ENCODE measurements around the gene HSD17B2. TPM values are rescaled to one million over a fixed set of nuclear protein-coding genes. Genes with fewer than 3 reads are reported as not detected.

HSD17B2 gene
- total and polyA plus RNA-seq, 7 experiments from 2014 or later = not detected

DNA sequence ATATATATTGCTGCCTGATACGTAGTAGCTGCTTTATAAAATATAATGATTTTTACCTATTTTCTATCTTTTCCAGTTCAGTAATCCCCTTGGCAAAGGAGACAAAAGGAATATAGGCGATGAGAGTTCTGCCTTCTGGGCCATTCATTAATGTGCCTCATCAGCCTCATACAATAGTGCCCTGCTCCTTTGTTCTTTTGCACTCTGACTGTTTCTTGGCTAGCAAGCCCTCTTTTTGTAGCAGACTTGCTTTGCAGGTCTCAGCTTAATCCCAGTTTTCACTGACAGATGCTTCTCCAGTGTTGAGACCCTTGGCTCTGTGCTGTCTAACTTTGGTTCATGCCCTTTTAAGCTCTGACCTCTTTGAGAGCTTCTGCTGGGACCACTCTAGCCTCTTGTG, 10.4 kb downstream of the HSD17B2 start:
- no peaks in the 10 kb centered on the region for H3K9me3 ChIP-seq (ENCODE audit: control insufficient read depth in 2 of 3, low read length in 3 of 3)
- no peaks in the 10 kb centered on the region for H3K36me3 ChIP-seq (ENCODE audit: control insufficient read depth in 2 of 3, insufficient read depth in 3 of 3, low read length in 3 of 3)
- no peak overlapping the region for H3K4me3 ChIP-seq (ENCODE audit: low read length)
- no peak overlapping the region for H3K27ac ChIP-seq (ENCODE audit: low read depth, low read length)
- peaks cover 13 to 27% (median 22%) of the 10 kb centered on the region in 5 donors for H3K27me3 Mint-ChIP-seq
- POLR2A ChIA-PET = no interaction called here
- H3K4me1 ChIP-seq (ENCODE audit: control insufficient read depth in 2 of 2, insufficient read depth in 2 of 2, low read length in 2 of 2) = no peaks in the 10 kb centered on the region
- CTCF ChIA-PET = no interaction called here
- no peak overlapping the region for H3K27ac Mint-ChIP-seq
- DNase-seq = no peak
- no peak overlapping the region for H3K4me3 Mint-ChIP-seq
- peaks cover 0 to 3% (median 0%) of the 10 kb centered on the region in 7 donors for H3K4me1 Mint-ChIP-seq
- no peaks in the 10 kb centered on the region for H3K9me3 Mint-ChIP-seq
- ATAC-seq = no peak
- no peaks in the 10 kb centered on the region for H3K27me3 ChIP-seq (ENCODE audit: control insufficient read depth in 2 of 2, insufficient read depth in 2 of 2, low read length in 2 of 2)
- intact Hi-C loops (cut with micrococcal nuclease) = no loop called here
- H3K36me3 Mint-ChIP-seq = no peaks in the 10 kb centered on the region

DNA sequence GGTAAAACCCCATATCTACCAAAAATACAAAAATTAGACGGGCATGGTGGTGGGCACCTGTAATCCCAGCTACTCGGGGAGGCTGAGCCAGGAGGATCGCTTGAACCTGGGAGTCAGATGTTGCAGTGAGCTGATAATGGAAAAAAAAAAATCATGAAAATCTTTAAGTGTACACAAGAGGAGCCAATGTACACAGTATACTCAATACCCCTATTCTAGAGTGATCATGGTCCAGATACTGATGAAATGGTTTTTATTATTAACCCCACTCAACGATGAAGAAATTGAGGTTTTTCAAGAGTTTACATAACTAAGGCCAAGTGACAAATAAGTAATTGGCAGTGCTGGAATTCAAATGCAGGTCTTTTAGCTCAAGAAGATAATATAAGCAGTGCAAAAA, 11.5 kb downstream of the HSD17B2 start:
- no peaks in the 10 kb centered on the region for H3K36me3 Mint-ChIP-seq
- ATAC-seq (no peak), DNase-seq (no peak)
- no peak overlapping the region for H3K27ac Mint-ChIP-seq
- no peaks in the 10 kb centered on the region for H3K4me1 ChIP-seq (ENCODE audit: control insufficient read depth in 2 of 2, insufficient read depth in 2 of 2, low read length in 2 of 2)
- intact Hi-C loops (cut with micrococcal nuclease) = no loop called here
- ChIA-PET CTCF (no interaction called here), POLR2A (no interaction called here)
- H3K27me3 Mint-ChIP-seq = peaks cover 18 to 31% (median 22%) of the 10 kb centered on the region in 5 donors
- no peaks in the 10 kb centered on the region for H3K9me3 ChIP-seq (ENCODE audit: control insufficient read depth in 2 of 3, low read length in 3 of 3)
- no peaks in the 10 kb centered on the region for H3K27me3 ChIP-seq (ENCODE audit: control insufficient read depth in 2 of 2, insufficient read depth in 2 of 2, low read length in 2 of 2)
- no peak overlapping the region for H3K4me3 ChIP-seq (ENCODE audit: low read length)
- H3K36me3 ChIP-seq (ENCODE audit: control insufficient read depth in 2 of 3, insufficient read depth in 3 of 3, low read length in 3 of 3) = no peaks in the 10 kb centered on the region
- H3K9me3 Mint-ChIP-seq = no peaks in the 10 kb centered on the region
- H3K4me3 Mint-ChIP-seq = no peak overlapping the region
- no peak overlapping the region for H3K27ac ChIP-seq (ENCODE audit: low read depth, low read length)
- peaks cover 0 to 2% (median 0%) of the 10 kb centered on the region in 7 donors for H3K4me1 Mint-ChIP-seq

- Mint-ChIP-seq H3K27me3 (peaks cover 18 to 31% (median 22%) of the 10 kb centered on the region in 5 donors), H3K4me1 (no peaks in the 10 kb centered on the region), H3K4me3 (no peak overlapping the region), H3K9me3 (no peaks in the 10 kb centered on the region), H3K36me3 (no peaks in the 10 kb centered on the region), H3K27ac (no peak overlapping the region)
- intact Hi-C loops (cut with micrococcal nuclease) = no loop called here
- H3K9me3 ChIP-seq (ENCODE audit: control insufficient read depth in 2 of 3, low read length in 3 of 3) = no peaks in the 10 kb centered on the region
- no peak overlapping the region for H3K4me3 ChIP-seq (ENCODE audit: low read length)
- H3K27ac ChIP-seq (ENCODE audit: low read depth, low read length) = no peak overlapping the region
- H3K27me3 ChIP-seq (ENCODE audit: control insufficient read depth in 2 of 2, insufficient read depth in 2 of 2, low read length in 2 of 2) = no peaks in the 10 kb centered on the region
- ATAC-seq = no peak
- H3K36me3 ChIP-seq (ENCODE audit: control insufficient read depth in 2 of 3, insufficient read depth in 3 of 3, low read length in 3 of 3) = no peaks in the 10 kb centered on the region
- H3K4me1 ChIP-seq (ENCODE audit: control insufficient read depth in 2 of 2, insufficient read depth in 2 of 2, low read length in 2 of 2) = no peaks in the 10 kb centered on the region
- POLR2A ChIA-PET = no interaction called here
- no peak for DNase-seq
- CTCF ChIA-PET = no interaction called here
Measured at GRCh38 chr16:82046941-82047340, 11.9 kb downstream of the HSD17B2 start.

GRCh38 chr16:82047374-82047773, 12.3 kb downstream of the HSD17B2 start:
- Histone ChIP-seq H3K4me1 (ENCODE audit: control insufficient read depth in 2 of 2, insufficient read depth in 2 of 2, low read length in 2 of 2) (no peaks in the 10 kb centered on the region), H3K36me3 (ENCODE audit: control insufficient read depth in 2 of 3, insufficient read depth in 3 of 3, low read length in 3 of 3) (no peaks in the 10 kb centered on the region), H3K4me3 (ENCODE audit: low read length) (no peak overlapping the region), H3K27me3 (ENCODE audit: control insufficient read depth in 2 of 2, insufficient read depth in 2 of 2, low read length in 2 of 2) (no peaks in the 10 kb centered on the region), H3K27ac (ENCODE audit: low read depth, low read length) (no peak overlapping the region), H3K9me3 (ENCODE audit: control insufficient read depth in 2 of 3, low read length in 3 of 3) (no peaks in the 10 kb centered on the region)
- no peaks in the 10 kb centered on the region for H3K36me3 Mint-ChIP-seq
- intact Hi-C loops (cut with micrococcal nuclease) = no loop called here
- H3K27ac Mint-ChIP-seq = no peak overlapping the region
- H3K9me3 Mint-ChIP-seq = no peaks in the 10 kb centered on the region
- CTCF ChIA-PET = no interaction called here
- no peak overlapping the region for H3K4me3 Mint-ChIP-seq
- no peaks in the 10 kb centered on the region for H3K4me1 Mint-ChIP-seq
- DNase-seq (no peak), ATAC-seq (no peak)
- peaks cover 18 to 31% (median 22%) of the 10 kb centered on the region in 5 donors for H3K27me3 Mint-ChIP-seq
- POLR2A ChIA-PET = no interaction called here

DNA sequence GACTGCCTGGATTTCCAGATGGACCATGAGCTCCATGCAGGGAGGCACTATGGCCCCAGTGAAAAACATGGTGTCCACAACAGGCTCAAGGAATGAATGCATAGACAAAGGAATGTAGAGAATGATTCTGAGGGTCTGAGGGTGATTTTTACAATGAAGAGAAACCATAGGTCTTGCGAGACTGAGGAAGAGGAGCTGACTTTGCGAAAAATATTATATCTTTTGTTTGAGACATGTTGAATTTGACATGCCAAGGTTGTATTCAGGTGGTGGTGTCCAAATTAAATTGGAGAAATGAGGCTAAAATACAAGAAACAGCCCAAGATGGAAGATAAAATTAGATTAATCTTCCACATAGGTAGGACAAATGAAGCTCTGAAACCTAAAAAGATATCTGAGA, 12.7 kb downstream of the HSD17B2 start:
- no peaks in the 10 kb centered on the region for H3K9me3 Mint-ChIP-seq
- intact Hi-C loops (cut with micrococcal nuclease) = no loop called here
- Histone ChIP-seq H3K36me3 (ENCODE audit: control insufficient read depth in 2 of 3, insufficient read depth in 3 of 3, low read length in 3 of 3) (no peaks in the 10 kb centered on the region), H3K27ac (ENCODE audit: low read depth, low read length) (no peak overlapping the region), H3K4me3 (ENCODE audit: low read length) (no peak overlapping the region), H3K4me1 (ENCODE audit: control insufficient read depth in 2 of 2, insufficient read depth in 2 of 2, low read length in 2 of 2) (no peaks in the 10 kb centered on the region), H3K27me3 (ENCODE audit: control insufficient read depth in 2 of 2, insufficient read depth in 2 of 2, low read length in 2 of 2) (no peaks in the 10 kb centered on the region), H3K9me3 (ENCODE audit: control insufficient read depth in 2 of 3, low read length in 3 of 3) (no peaks in the 10 kb centered on the region)
- ChIA-PET POLR2A (no interaction called here), CTCF (no interaction called here)
- no peaks in the 10 kb centered on the region for H3K4me1 Mint-ChIP-seq
- peaks cover 18 to 31% (median 22%) of the 10 kb centered on the region in 5 donors for H3K27me3 Mint-ChIP-seq
- no peak overlapping the region for H3K27ac Mint-ChIP-seq
- no peaks in the 10 kb centered on the region for H3K36me3 Mint-ChIP-seq
- no peak overlapping the region for H3K4me3 Mint-ChIP-seq
- DNase-seq (no peak), ATAC-seq (no peak)

DNA sequence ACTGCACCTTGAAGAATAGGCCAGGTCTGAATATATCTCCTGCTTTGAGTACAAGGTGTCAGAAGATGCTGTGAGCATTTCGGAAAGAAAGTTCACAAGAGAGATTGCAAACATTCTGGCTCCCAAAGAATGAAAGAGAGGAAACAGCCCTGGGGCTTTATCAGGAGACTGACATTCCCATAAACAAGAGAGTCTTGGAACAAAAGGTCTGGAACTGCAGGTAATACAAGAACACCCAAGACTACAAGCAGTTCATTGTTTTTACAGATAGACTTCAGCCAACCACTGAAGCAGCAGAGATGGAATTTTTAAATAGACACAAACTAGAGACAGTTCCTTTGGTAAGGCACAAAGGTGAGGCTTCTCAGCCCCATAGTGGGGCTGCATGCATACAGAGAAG, 14.4 kb downstream of the HSD17B2 start:
- H3K27ac Mint-ChIP-seq = no peak overlapping the region
- H3K36me3 Mint-ChIP-seq = no peaks in the 10 kb centered on the region
- H3K27me3 Mint-ChIP-seq = peaks cover 17 to 31% (median 19%) of the 10 kb centered on the region in 5 donors
- no peaks in the 10 kb centered on the region for H3K4me1 Mint-ChIP-seq
- H3K4me1 ChIP-seq (ENCODE audit: control insufficient read depth in 2 of 2, insufficient read depth in 2 of 2, low read length in 2 of 2) = no peaks in the 10 kb centered on the region
- no peak overlapping the region for H3K27ac ChIP-seq (ENCODE audit: low read depth, low read length)
- no peaks in the 10 kb centered on the region for H3K36me3 ChIP-seq (ENCODE audit: control insufficient read depth in 2 of 3, insufficient read depth in 3 of 3, low read length in 3 of 3)
- H3K4me3 Mint-ChIP-seq = no peak overlapping the region
- H3K9me3 ChIP-seq (ENCODE audit: control insufficient read depth in 2 of 3, low read length in 3 of 3) = no peaks in the 10 kb centered on the region
- CTCF ChIA-PET = no interaction called here
- H3K27me3 ChIP-seq (ENCODE audit: control insufficient read depth in 2 of 2, insufficient read depth in 2 of 2, low read length in 2 of 2) = no peaks in the 10 kb centered on the region
- no peak for ATAC-seq
- intact Hi-C loops (cut with micrococcal nuclease) = no loop called here
- no peaks in the 10 kb centered on the region for H3K9me3 Mint-ChIP-seq
- H3K4me3 ChIP-seq (ENCODE audit: low read length) = no peak overlapping the region
- no peak for DNase-seq
- POLR2A ChIA-PET = no interaction called here

GRCh38 chr16:82050506-82050905, 15.5 kb downstream of the HSD17B2 start:
- no peaks in the 10 kb centered on the region for H3K36me3 ChIP-seq (ENCODE audit: control insufficient read depth in 2 of 3, insufficient read depth in 3 of 3, low read length in 3 of 3)
- Mint-ChIP-seq H3K27me3 (peaks cover 19 to 33% (median 20%) of the 10 kb centered on the region in 5 donors), H3K27ac (no peak overlapping the region), H3K4me3 (no peak overlapping the region), H3K4me1 (no peaks in the 10 kb centered on the region), H3K9me3 (peaks cover 0 to under 1% (median 0%) of the 10 kb centered on the region in 11 donors), H3K36me3 (no peaks in the 10 kb centered on the region)
- no peak overlapping the region for H3K27ac ChIP-seq (ENCODE audit: low read depth, low read length)
- intact Hi-C loops (cut with micrococcal nuclease) = no loop called here
- H3K27me3 ChIP-seq (ENCODE audit: control insufficient read depth in 2 of 2, insufficient read depth in 2 of 2, low read length in 2 of 2) = no peaks in the 10 kb centered on the region
- H3K4me3 ChIP-seq (ENCODE audit: low read length) = no peak overlapping the region
- ATAC-seq = no peak
- no peaks in the 10 kb centered on the region for H3K4me1 ChIP-seq (ENCODE audit: control insufficient read depth in 2 of 2, insufficient read depth in 2 of 2, low read length in 2 of 2)
- CTCF ChIA-PET = no interaction called here
- POLR2A ChIA-PET = no interaction called here
- H3K9me3 ChIP-seq (ENCODE audit: control insufficient read depth in 2 of 3, low read length in 3 of 3) = no peaks in the 10 kb centered on the region
- DNase-seq = no peak
